ENCODE data around the gene NTMT1. TPM values are rescaled to one million over a fixed set of nuclear protein-coding genes. Genes with fewer than 3 reads are reported as not detected.

NTMT1 gene
- total RNA-seq, 2 donors from 2014 or later = 28.9 to 63.1 TPM

DNA sequence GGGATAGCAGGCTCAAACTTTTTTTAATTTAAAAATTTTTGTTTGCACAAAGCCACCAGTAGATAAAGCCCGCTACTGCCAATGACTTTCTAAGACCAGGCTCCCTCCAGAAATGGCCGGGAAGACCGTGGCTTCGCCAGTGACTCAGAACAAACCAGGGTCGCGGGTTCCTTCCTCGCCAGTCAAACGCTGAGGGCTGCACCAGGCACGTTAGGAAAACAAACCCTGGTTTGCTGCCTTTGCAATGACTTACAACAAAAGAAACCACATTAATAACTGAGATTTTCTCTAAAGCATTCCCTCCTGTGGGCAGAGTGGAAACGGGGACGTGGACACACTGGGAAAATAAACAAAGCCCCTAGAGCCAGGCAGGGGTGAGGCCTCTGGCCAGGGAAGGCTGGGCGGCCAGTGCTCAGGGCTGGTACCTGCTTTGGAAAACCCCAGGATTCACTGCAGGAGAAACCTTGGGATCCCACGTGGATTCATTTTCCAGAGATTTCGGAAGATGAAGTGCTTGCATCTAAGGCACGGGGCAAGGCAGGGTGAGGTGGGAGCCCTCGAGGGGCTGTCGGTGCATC, 43.3 kb downstream of the NTMT1 start:
- Mint-ChIP-seq H3K36me3 (no peaks in the 10 kb centered on the region), H3K27ac (no peak overlapping the region), H3K27me3 (peaks cover 0 to 11% of the 10 kb centered on the region in 2 donors), H3K9me3 (no peaks in the 10 kb centered on the region), H3K4me3 (no peak overlapping the region), H3K4me1 (ENCODE audit: low read depth in 2 of 2) (peaks cover 0 to 4% of the 10 kb centered on the region in 2 donors)
- DNase-seq (ENCODE audit: low spot score) (no peak), ATAC-seq (no peak)

DNA sequence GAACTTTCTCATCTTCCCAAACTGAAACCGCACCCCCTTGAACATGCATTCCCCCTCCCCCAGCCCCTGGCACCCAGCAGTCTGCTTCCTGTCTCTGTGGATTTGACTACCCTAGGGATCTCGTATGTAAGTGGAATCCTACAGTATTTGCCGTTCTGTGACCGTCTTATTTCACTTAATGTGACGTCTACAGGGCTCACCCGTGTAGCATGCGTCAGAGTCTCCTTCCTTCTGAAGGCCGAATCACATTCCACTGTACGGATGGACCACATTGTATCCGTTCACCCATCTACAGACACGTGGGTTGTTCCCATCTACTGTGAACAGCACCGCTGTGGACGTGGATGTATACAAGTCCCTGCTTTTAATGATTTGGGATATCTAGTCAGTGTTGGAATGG, 44.0 kb downstream of the NTMT1 start:
- DNase-seq (ENCODE audit: low spot score) (no peak), ATAC-seq (no peak)
- no peak overlapping the region for H3K4me3 Mint-ChIP-seq
- H3K9me3 Mint-ChIP-seq = no peaks in the 10 kb centered on the region
- no peak overlapping the region for H3K27ac Mint-ChIP-seq
- H3K27me3 Mint-ChIP-seq = peaks cover 0 to 9% of the 10 kb centered on the region in 2 donors
- H3K36me3 Mint-ChIP-seq = no peaks in the 10 kb centered on the region
- peaks cover 0 to under 1% of the 10 kb centered on the region in 2 donors for H3K4me1 Mint-ChIP-seq (ENCODE audit: low read depth in 2 of 2)

DNA sequence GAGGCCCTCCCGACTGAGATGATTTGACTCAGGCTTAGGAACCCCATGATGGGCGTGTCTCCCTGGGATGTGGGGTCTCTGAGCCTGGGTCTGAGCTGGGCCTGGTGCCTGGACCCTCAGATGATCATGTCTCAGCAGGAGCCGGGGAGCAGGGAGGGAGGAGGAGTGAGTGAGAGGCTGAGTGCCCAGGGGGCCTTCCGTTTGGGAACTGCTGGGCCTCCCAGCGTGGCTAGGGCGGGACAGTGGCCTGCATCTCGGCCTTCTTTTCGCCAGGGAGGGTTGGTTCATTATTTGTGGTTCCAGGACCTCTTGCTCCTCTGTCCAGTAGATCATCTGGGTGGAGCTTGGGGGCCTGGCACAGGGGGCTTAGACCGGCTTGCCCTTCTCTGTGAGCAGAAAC, 45.1 kb downstream of the NTMT1 start:
- Mint-ChIP-seq H3K4me1 (ENCODE audit: low read depth in 2 of 2) (no peaks in the 10 kb centered on the region), H3K27me3 (peaks cover 0 to 9% of the 10 kb centered on the region in 2 donors), H3K4me3 (no peak overlapping the region), H3K27ac (no peak overlapping the region), H3K9me3 (no peaks in the 10 kb centered on the region), H3K36me3 (no peaks in the 10 kb centered on the region)
- ATAC-seq = no peak
- DNase-seq (ENCODE audit: low spot score) = no peak

DNA sequence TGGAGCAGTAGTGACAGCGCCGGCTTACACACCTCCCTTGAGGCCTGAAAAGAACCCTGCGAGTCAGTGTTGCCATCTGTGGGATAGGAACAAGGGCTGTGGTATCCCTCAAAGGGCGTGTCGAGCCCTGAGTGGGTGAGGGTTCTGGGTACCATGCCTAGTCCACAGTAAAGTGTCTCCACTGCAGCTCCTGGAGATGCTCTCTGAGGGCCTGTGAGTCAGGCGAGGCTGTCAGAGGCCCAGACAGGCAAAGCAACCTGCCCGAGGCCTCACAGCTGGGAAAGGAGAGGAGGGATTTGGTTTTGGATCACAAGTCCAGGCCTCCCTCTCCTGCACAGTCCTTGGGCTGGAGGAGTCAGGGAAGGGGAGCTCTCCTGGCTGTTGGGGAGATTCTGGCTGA, 45.6 kb downstream of the NTMT1 start:
- DNase-seq (ENCODE audit: low spot score) = no peak
- Mint-ChIP-seq H3K9me3 (no peaks in the 10 kb centered on the region), H3K27ac (no peak overlapping the region), H3K4me3 (no peak overlapping the region), H3K4me1 (ENCODE audit: low read depth in 2 of 2) (no peaks in the 10 kb centered on the region), H3K27me3 (peaks cover 0 to 9% of the 10 kb centered on the region in 2 donors), H3K36me3 (no peaks in the 10 kb centered on the region)
- no peak for ATAC-seq

DNA sequence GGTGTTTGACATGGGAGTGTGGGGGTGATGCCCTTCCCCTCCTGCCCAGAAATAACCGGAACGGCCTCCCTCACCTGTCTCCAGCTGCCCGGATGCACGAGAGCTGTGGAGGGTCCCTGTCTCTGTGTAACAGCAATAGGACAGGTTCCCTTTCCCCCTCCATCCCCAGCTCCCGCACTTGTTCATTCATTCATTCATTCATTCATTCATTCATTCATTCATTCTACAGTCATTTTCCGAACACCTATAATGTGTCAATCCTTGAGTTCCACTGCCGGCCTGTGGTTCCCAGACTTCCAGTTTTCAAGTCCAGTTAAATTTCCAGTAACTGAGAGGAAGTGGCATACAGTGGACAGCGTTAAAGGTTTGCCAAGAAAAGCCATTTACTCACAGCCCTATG, 46.7 kb downstream of the NTMT1 start:
- Mint-ChIP-seq H3K9me3 (no peaks in the 10 kb centered on the region), H3K27me3 (peaks cover 6 to 10% of the 10 kb centered on the region in 2 donors), H3K27ac (no peak overlapping the region), H3K4me3 (no peak overlapping the region), H3K4me1 (ENCODE audit: low read depth in 2 of 2) (no peaks in the 10 kb centered on the region), H3K36me3 (no peaks in the 10 kb centered on the region)
- ATAC-seq (no peak), DNase-seq (ENCODE audit: low spot score) (no peak)

DNA sequence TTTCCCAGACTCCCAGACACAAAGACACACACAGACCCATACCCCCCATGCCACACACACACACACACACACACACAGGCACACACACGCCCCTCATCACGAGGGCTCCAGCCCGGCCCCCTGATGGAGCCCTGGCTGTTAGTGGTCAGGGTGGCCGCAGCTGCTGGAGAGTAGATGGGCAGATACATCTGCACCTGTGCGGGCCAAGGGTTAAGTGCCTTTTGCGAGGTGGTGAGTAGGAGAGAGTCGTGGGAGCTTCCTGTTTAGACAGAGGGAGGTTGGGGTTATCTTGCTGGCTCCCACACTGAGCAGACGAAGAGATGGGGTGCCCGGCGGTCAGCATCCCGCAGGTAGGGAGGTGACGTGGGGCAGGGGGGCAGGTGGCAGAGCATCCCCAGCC, 47.6 kb downstream of the NTMT1 start:
- H3K27ac Mint-ChIP-seq = no peak overlapping the region
- H3K4me3 Mint-ChIP-seq = no peak overlapping the region
- H3K4me1 Mint-ChIP-seq (ENCODE audit: low read depth in 2 of 2) = no peaks in the 10 kb centered on the region
- H3K9me3 Mint-ChIP-seq = no peaks in the 10 kb centered on the region
- no peaks in the 10 kb centered on the region for H3K36me3 Mint-ChIP-seq
- ATAC-seq (no peak), DNase-seq (ENCODE audit: low spot score) (no peak)
- H3K27me3 Mint-ChIP-seq = peaks cover 6 to 14% of the 10 kb centered on the region in 2 donors

DNA sequence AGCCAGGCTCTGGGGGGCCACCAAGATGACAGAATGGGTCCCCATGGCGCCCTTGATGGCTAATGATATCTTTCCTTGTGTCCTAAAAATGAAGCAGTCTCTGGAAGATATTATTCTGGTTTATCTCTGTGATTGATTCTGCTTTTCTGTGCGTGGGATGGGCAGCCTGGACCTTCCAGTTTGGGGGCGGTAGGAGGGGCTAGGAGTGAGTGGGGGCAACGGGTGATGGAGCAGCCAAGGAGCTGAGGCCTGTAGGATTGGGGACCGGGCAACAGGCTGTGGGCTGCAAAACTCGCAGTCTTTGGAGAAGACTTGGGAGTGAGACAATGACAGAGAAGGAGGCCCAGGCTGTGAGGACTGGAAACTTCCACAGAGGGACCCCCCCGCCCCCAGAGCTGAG, 48.3 kb downstream of the NTMT1 start:
- H3K4me1 Mint-ChIP-seq (ENCODE audit: low read depth in 2 of 2) = no peaks in the 10 kb centered on the region
- H3K9me3 Mint-ChIP-seq = no peaks in the 10 kb centered on the region
- ATAC-seq (no peak), DNase-seq (ENCODE audit: low spot score) (no peak)
- H3K36me3 Mint-ChIP-seq = no peaks in the 10 kb centered on the region
- H3K4me3 Mint-ChIP-seq = no peak overlapping the region
- no peak overlapping the region for H3K27ac Mint-ChIP-seq
- H3K27me3 Mint-ChIP-seq = peaks cover 6 to 14% of the 10 kb centered on the region in 2 donors

DNA sequence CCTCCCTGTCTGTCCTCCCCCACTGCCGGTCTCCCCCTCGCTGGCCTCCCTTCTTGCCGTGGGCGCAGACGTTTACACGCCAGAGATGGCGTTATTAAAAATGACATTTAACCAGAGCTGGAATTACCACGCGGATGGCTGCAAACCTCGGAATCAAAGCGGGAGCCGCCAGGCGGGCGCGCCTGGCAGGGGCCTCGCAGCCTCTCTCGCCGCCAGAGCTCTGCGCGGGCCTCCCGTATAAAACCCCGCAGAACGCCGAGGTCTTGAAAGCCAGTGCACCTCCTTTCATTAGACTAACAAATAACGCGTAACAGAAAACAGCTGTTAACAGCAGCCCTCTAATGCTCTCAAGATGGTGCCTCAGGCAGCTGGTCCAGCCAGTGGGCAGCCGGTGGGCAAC, 49.7 kb downstream of the NTMT1 start:
- peaks cover 6 to 10% of the 10 kb centered on the region in 2 donors for H3K27me3 Mint-ChIP-seq

DNA sequence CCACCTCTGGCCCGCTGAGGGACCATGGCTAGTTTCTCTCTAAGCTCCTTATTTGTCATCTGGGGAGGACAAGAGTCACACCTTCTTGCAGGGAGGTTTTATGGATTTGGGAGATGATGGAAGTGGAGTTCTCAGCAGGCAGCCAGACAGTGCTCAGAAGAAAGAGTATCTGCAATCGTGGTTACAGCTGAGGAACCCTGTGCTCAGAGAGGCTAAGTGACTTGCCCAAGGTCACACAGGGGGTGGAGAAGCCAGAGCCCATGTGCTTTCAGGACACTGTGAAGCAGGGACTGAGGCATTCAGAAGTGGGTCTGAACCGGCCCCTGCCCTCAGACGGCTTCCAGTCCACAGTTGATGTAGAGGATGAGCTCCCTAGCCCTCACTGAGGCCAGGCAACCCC, 50.3 kb downstream of the NTMT1 start:
- no peaks in the 10 kb centered on the region for H3K4me1 Mint-ChIP-seq (ENCODE audit: low read depth in 2 of 2)
- DNase-seq (ENCODE audit: low spot score) = no peak
- no peaks in the 10 kb centered on the region for H3K36me3 Mint-ChIP-seq
- no peak overlapping the region for H3K4me3 Mint-ChIP-seq
- ATAC-seq = no peak
- H3K9me3 Mint-ChIP-seq = no peaks in the 10 kb centered on the region
- peaks cover 6 to 10% of the 10 kb centered on the region in 2 donors for H3K27me3 Mint-ChIP-seq
- H3K27ac Mint-ChIP-seq = no peak overlapping the region

More for the DNA sequence above, 49.7 kb downstream of the NTMT1 start:
- no peaks in the 10 kb centered on the region for H3K4me1 Mint-ChIP-seq (ENCODE audit: low read depth in 2 of 2)
- H3K27ac Mint-ChIP-seq = no peak overlapping the region
- H3K36me3 Mint-ChIP-seq = no peaks in the 10 kb centered on the region
- H3K9me3 Mint-ChIP-seq = no peaks in the 10 kb centered on the region
- H3K4me3 Mint-ChIP-seq = no peak overlapping the region
- ATAC-seq (no peak), DNase-seq (ENCODE audit: low spot score) (no peak)

DNA sequence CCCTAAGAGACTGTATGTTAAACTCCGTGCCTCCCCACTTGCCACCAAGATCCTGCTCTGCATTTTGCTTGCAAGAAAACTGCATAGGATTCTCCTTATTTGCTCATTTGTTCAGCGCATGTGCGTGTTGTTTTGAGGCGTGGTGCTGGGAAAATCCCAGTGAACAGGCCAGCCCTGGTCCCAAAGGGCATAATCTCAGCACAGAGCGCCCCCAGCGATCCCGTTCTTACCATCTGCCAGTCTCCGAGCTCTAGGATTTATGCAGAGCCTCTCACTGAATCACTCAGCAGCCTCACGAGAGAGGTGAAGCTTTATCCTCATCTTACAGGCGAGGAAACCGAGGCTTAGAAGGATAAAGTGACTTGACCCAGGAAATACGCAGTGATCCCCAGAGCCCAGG, 51.0 kb downstream of the NTMT1 start:
- Mint-ChIP-seq H3K4me3 (no peak overlapping the region), H3K4me1 (ENCODE audit: low read depth in 2 of 2) (no peaks in the 10 kb centered on the region), H3K36me3 (no peaks in the 10 kb centered on the region), H3K27ac (no peak overlapping the region), H3K9me3 (no peaks in the 10 kb centered on the region), H3K27me3 (peaks cover 6 to 10% of the 10 kb centered on the region in 2 donors)
- ATAC-seq (no peak), DNase-seq (ENCODE audit: low spot score) (no peak)

DNA sequence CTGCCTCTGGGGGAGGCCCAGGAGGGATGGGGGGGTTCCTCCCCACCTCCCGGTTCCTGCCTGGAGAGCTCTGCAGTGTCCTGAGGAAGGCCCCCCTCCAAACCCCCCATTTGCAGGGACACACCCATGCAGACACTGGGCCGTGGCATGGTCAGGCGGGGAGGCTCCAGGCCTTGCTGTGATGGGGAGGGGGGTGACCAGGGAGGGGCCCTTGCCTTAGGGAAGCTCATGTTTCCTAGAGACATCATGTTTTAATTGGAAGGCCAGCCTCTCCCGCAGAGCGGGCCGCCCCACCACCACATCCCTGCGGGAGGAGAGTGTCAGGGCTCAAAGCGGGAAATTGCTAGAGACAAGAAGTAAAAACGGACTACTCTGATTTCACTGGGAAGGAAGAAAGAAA, 51.5 kb downstream of the NTMT1 start:
- Mint-ChIP-seq H3K4me1 (ENCODE audit: low read depth in 2 of 2) (no peaks in the 10 kb centered on the region), H3K36me3 (no peaks in the 10 kb centered on the region), H3K9me3 (no peaks in the 10 kb centered on the region), H3K27ac (no peak overlapping the region), H3K4me3 (no peak overlapping the region), H3K27me3 (peaks cover 6 to 10% of the 10 kb centered on the region in 2 donors)
- ATAC-seq (no peak), DNase-seq (ENCODE audit: low spot score) (no peak)

DNA sequence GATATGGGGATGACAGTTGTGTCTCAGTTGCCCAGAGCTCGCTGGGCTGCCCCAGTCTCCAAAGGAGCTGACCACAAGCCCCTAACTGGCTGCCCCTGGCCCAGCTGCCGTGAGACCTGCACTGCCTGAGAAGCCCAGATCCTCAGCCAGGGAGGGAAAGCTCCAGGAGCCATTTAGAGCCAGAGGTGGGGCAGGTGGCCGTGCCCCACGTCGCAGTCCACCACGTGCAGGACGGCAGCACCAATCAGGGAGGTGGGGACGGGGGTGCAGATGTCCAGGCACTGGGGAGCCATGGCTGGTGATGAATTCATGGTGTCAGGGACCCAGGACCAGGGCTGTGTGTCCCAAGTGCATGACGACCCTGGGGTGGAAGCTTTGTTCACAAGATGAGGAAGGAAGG, 52.9 kb downstream of the NTMT1 start:
- ATAC-seq (no peak), DNase-seq (ENCODE audit: low spot score) (no peak)
- peaks cover 6 to 7% of the 10 kb centered on the region in 2 donors for H3K27me3 Mint-ChIP-seq
- H3K27ac Mint-ChIP-seq = no peak overlapping the region
- no peaks in the 10 kb centered on the region for H3K36me3 Mint-ChIP-seq
- H3K4me3 Mint-ChIP-seq = no peak overlapping the region
- no peaks in the 10 kb centered on the region for H3K4me1 Mint-ChIP-seq (ENCODE audit: low read depth in 2 of 2)
- H3K9me3 Mint-ChIP-seq = no peaks in the 10 kb centered on the region

DNA sequence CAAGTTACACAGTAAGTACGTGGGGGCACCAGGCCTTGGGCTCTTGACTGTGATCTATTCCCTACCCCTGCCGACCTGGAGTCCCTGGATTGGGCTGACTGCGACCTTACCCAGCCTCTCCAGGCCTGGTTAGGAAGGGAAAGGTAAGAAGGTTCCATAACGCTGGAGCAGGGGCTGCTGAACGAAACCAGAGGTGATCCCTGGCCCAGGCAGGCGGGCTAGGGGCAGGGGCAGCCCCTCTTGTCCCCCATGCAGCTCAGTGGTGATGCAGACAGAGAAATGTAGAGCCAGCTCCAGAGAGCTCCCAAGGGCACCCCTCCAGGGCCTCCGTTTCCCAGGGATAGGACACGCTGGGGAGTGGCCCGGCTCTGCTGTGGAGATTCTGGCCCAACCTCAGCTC, 53.6 kb downstream of the NTMT1 start:
- Mint-ChIP-seq H3K36me3 (no peaks in the 10 kb centered on the region), H3K9me3 (no peaks in the 10 kb centered on the region), H3K4me3 (no peak overlapping the region), H3K4me1 (ENCODE audit: low read depth in 2 of 2) (no peaks in the 10 kb centered on the region), H3K27ac (no peak overlapping the region), H3K27me3 (peaks cover 6 to 7% of the 10 kb centered on the region in 2 donors)
- ATAC-seq (no peak), DNase-seq (ENCODE audit: low spot score) (no peak)

DNA sequence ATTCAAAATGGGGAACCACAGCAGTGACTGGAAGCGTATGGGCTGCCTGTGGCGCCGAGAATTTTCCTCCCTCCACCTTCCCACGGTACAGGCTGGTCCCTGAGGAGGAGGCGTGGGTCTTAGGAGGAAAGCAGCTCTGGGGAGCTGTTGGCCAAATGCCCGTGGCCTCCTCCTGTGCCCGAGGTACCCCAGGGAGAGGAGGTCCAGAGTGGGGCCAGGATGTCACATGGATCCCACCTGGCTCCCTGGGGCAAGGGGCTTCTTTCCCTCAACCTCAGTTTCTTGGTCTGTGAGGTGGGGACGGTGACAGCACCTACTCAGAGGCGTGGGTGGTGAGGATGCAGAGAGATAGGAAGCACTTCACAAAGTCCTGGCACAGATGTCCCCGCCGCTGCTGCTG, 56.0 kb downstream of the NTMT1 start:
- no peaks in the 10 kb centered on the region for H3K9me3 Mint-ChIP-seq
- no peak for ATAC-seq
- no peaks in the 10 kb centered on the region for H3K4me1 Mint-ChIP-seq (ENCODE audit: low read depth in 2 of 2)
- no peak overlapping the region for H3K4me3 Mint-ChIP-seq
- H3K36me3 Mint-ChIP-seq = no peaks in the 10 kb centered on the region
- peaks cover 4 to 6% of the 10 kb centered on the region in 2 donors for H3K27me3 Mint-ChIP-seq
- DNase-seq (ENCODE audit: low spot score) = no peak
- no peak overlapping the region for H3K27ac Mint-ChIP-seq

DNA sequence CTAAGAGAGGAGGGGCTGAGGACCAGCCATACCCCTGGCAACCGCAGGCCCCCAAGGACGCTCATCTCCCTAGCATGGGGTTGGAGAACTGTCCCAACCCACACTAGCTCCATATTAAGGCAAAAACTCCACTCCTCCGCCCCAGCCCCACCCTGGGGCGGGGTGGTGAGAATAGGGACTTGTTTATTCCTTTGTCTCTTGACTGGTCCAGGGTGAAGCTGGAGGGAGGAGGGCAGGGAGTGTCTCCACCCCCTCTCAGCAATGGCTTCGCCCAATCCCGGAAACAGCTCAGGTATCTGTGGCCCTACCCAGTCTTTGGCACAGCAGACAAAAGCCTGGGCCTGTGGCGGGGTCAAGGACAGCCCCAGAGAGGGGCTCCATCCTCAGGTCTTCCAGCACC, 56.4 kb downstream of the NTMT1 start:
- Mint-ChIP-seq H3K9me3 (no peaks in the 10 kb centered on the region), H3K27me3 (peaks cover 0 to 4% of the 10 kb centered on the region in 2 donors), H3K4me3 (no peak overlapping the region), H3K4me1 (ENCODE audit: low read depth in 2 of 2) (no peaks in the 10 kb centered on the region), H3K36me3 (no peaks in the 10 kb centered on the region), H3K27ac (no peak overlapping the region)
- ATAC-seq (no peak), DNase-seq (ENCODE audit: low spot score) (no peak)
